ENCODE results near the gene RDH11. TPM values are rescaled to one million over a fixed set of nuclear protein-coding genes. Genes with fewer than 3 reads are reported as not detected.
"Not testable (repeated sequence)": the region's sequence is repeated elsewhere in the genome, so short reads cannot be mapped to it uniquely, and the experiment has no call there.

Gene RDH11
- total RNA-seq, 4 donors from 2014 or later = 19.1 to 90.1 (median 39.0) TPM

- H3K36me3 ChIP-seq = no peaks in the 10 kb centered on the region
- TF ChIP-seq CTCF (IDR thresholded peaks at IDR 0.05) (no peak), POLR2A (IDR thresholded peaks at IDR 0.05) (no peak)
- no peak overlapping the region for H3K27ac ChIP-seq
- no peaks in the 10 kb centered on the region for H3K27me3 ChIP-seq
- no peak for DNase-seq
- intact Hi-C loops (cut with DNase I; ENCODE audit: low total_unique reads) = no loop called here
- H3K9me3 ChIP-seq = no peaks in the 10 kb centered on the region
- no peak overlapping the region for H3K4me3 ChIP-seq
- no peaks in the 10 kb centered on the region for H3K4me1 ChIP-seq
These were observed 9.6 kb upstream of the RDH11 start for GRCh38 chr14:67705211-67705610.

GRCh38 chr14:67704484-67705089 lies 9.0 kb upstream of the RDH11 start:
- Histone ChIP-seq H3K9me3 (no peaks in the 10 kb centered on the region), H3K4me3 (no peak overlapping the region), H3K4me1 (no peaks in the 10 kb centered on the region), H3K36me3 (no peaks in the 10 kb centered on the region), H3K27ac (no peak overlapping the region), H3K27me3 (no peaks in the 10 kb centered on the region)
- intact Hi-C loops (cut with DNase I; ENCODE audit: low total_unique reads) = no loop called here
- DNase-seq = no peak
- TF ChIP-seq CTCF (IDR thresholded peaks at IDR 0.05) (peak; percentile 65 to 80 (median 76)), POLR2A (IDR thresholded peaks at IDR 0.05) (no peak)

DNA sequence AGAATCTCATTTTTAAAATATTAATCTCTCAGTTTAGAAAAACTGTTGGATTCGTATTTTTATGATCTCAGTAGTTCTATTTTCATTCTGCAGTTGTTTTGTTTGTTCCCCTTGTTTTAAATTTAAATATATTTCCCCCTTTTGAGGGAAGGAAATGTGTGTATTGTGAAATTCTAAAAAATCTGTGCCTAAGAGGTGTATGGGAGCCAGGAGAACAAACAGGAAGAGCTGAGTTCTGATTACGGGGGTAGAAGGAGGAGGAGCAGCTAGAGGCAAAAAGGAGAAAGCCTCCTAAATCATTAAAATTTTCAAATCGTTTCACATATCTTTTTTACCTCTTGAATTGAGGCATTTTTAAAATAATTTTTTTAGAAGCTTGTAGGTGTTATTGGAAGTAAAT lies 8.4 kb upstream of the RDH11 start:
- Histone ChIP-seq H3K4me1 (no peaks in the 10 kb centered on the region), H3K4me3 (no peak overlapping the region), H3K9me3 (no peaks in the 10 kb centered on the region), H3K36me3 (no peaks in the 10 kb centered on the region), H3K27me3 (no peaks in the 10 kb centered on the region), H3K27ac (no peak overlapping the region)
- DNase-seq = no peak
- TF ChIP-seq CTCF (IDR thresholded peaks at IDR 0.05) (no peak), POLR2A (IDR thresholded peaks at IDR 0.05) (no peak)
- intact Hi-C loops (cut with DNase I; ENCODE audit: low total_unique reads) = no loop called here

- H3K4me3 ChIP-seq; DNase-seq; H3K27ac ChIP-seq; H3K27me3 ChIP-seq; H3K4me1 ChIP-seq; intact Hi-C loops (cut with DNase I; ENCODE audit: low total_unique reads); H3K9me3 ChIP-seq; H3K36me3 ChIP-seq: not testable (repeated sequence)
These were observed 5.9 kb upstream of the RDH11 start, which contains the start of gene RDH12 for GRCh38 chr14:67701492-67701891. Gene RDH12, plus strand, starts transcription at chr14:67701886. Its CDS starts 20,757 bp downstream, at chr14:67722643.

GRCh38 chr14:67698179-67698578 lies 2.6 kb upstream of the RDH11 start:
- Histone ChIP-seq H3K4me3 (no peak overlapping the region), H3K27ac (no peak overlapping the region), H3K36me3 (no peaks in the 10 kb centered on the region), H3K27me3 (no peaks in the 10 kb centered on the region), H3K9me3 (no peaks in the 10 kb centered on the region), H3K4me1 (peaks cover 0 to 3% of the 10 kb centered on the region in 2 donors)
- DNase-seq = no peak
- intact Hi-C loops (cut with DNase I; ENCODE audit: low total_unique reads) = no loop called here
- TF ChIP-seq CTCF (IDR thresholded peaks at IDR 0.05) (no peak), POLR2A (IDR thresholded peaks at IDR 0.05) (no peak)

DNA sequence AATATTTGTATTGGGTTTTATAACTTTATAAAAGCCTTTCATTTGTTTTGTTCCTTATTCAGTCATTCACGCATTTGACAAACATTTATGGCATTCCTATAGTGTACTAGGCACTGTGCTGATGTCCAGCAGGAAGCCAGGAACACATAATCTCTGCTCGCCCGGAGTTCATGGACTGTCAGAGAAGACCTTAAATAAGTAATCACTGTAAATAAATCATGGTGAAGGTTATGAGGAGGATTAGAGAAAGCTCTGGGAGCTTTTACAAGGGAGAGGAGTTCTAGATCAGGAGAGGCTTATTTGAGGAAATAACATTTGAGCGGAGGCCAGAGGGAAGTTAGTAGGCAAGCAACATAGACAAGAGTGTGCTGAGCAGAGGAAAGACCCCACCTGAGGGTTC lies 1.4 kb upstream of the RDH11 start:
- intact Hi-C loops (cut with DNase I; ENCODE audit: low total_unique reads) = no loop called here
- Histone ChIP-seq H3K4me3 (no peak overlapping the region), H3K4me1 (peaks cover 0 to 3% of the 10 kb centered on the region in 2 donors), H3K27ac (no peak overlapping the region), H3K27me3 (no peaks in the 10 kb centered on the region), H3K9me3 (no peaks in the 10 kb centered on the region), H3K36me3 (no peaks in the 10 kb centered on the region)
- no peak for DNase-seq
- no peak for TF ChIP-seq CTCF (IDR thresholded peaks at IDR 0.05)
